T47D (cell line): ENCODE results near the gene TIMM8A.

Experiments used
- DNase-seq, 2 experiments: peaks; one replicate each; pipeline versions ENCODE4 v3.0.0 to v3.0.0-alpha.2; 2011 to 2012; ENCODE audit warnings: low read depth in 1 of 2, low spot score in 1 of 2
- JUND ChIP-seq: IDR thresholded peaks from 2 replicates; pipeline ENCODE4 v1.6.1; 2012; ENCODE audit warnings: low read depth
- in situ Hi-C: cut with HindIII; loops from 2 replicates; pipeline ENCODE4 v1.10.0; 2016; ENCODE audit warnings: low sequenced_read_pairs, low pct_unique_long_range_greater_than_20kb

The TIMM8A gene

GRCh38 chrX:101383679-101384205 is 35.2 kb upstream of the TIMM8A start:
- TF ChIP-seq JUND = no peak
- DNase-seq = no peak
- in situ Hi-C loops = no loop called here

- in situ Hi-C loops = no loop called here
- no peak for DNase-seq
Measured at GRCh38 chrX:101377547-101377946, 29.0 kb upstream of the TIMM8A start.

DNA sequence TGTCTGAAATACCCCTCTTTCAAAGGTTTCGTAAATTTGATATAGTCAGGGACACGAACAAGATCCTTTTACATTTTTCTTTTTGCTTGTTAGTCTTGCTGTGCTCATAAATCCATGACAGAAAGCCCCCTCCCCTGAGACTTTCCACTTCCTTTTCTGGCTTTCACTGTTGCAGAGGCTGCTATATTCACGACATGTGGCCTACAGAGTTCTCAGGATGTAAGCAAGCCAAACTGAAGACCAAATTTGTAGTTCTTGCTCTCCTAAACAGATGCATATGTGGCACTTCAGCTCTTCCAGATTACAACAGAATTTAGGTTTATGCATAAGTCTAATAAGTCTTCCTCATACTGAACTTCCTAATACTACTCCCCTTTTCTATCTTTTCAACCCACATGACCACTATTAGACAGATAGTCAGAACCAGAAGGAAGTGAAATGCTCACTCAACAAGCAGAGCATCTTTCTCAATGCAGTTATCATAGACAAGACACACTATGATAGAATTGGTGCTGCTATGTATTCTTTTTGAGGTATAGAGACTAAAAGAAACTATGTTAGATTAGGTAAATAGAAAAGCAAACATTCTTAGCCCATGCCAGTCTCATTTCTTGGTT is 22.5 kb upstream of the TIMM8A start:
- DNase-seq = no peak
- no peak for TF ChIP-seq JUND
- in situ Hi-C loops = no loop called here

More at GRCh38 chrX:101377547-101377946, 29.0 kb upstream of the TIMM8A start:
- no peak for TF ChIP-seq JUND

DNA sequence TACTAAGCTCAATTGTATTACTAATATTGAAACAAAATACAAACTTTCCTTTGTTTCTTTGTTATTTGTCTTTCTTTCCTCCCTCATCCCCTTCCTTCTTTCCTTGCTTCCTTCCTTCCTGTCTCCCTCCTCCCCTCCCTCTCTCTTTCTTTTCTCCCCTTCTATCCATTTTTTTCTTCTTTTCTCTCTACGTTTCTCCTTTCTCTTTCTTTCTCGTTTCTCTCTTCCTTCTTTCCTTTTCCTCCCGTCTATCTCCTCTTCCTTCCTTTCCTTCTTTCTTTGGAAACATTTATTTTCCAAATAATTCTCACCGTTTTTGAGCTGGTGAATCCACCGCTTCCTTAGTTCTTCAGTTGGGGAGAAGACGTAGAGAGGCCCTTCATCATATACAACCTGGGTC is 21.1 kb upstream of the TIMM8A start:
- in situ Hi-C loops = no loop called here
- TF ChIP-seq JUND = no peak
- DNase-seq = no peak

- TF ChIP-seq JUND = no peak
- no peak for DNase-seq
- in situ Hi-C loops = no loop called here
Measured at GRCh38 chrX:101368800-101369199, 20.3 kb upstream of the TIMM8A start.

DNA sequence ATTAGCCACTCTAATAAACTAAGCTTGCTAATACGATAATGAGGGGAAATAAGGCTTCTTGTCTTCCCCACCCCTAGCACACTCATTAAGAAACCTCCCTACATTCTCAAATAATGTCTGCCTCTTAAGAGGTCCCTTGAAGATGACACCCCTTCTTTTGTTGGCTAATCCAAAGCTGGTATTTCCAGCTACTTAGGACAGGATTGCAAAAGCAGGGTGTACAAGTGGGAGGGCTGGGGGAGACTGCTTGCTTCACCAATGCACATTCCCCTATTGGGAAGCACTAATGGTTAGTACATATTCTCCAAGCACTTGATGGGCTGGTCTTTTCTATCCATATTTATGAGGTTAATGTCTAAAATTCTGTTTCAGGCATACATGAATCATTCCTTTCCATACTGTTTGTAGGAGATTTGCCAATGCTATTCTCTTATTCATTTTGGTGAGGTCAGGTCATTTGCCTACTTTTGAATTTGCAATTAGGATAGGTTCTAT is 16.8 kb upstream of the TIMM8A start:
- no peak for TF ChIP-seq JUND
- DNase-seq = no peak
- in situ Hi-C loops = no loop called here

GRCh38 chrX:101362757-101363156 is 14.2 kb upstream of the TIMM8A start:
- in situ Hi-C loops = no loop called here
- no peak for DNase-seq
- no peak for TF ChIP-seq JUND

DNA sequence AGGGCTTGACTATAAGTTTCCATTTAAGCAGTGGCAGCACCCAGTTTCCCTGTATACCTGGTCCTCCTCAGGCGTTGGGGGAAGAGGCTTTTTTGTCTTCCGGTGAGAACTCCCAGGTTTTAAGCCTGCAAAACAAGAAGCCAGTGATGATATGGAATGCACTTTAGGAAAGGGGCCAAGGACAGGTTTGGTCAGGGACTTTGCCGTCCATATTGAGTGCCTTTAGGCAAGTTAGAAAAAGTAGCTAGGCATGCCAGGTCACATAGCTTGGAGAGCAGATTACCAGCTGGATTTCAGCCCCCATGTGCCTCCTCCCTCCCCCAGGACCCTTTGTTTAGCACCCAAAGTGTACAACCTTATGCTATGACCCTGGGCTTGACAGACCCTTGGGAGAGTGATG is 13.6 kb upstream of the TIMM8A start:
- no peak for TF ChIP-seq JUND
- in situ Hi-C loops = no loop called here
- peak in 1 of 2 experiments; percentile 13 for DNase-seq

DNA sequence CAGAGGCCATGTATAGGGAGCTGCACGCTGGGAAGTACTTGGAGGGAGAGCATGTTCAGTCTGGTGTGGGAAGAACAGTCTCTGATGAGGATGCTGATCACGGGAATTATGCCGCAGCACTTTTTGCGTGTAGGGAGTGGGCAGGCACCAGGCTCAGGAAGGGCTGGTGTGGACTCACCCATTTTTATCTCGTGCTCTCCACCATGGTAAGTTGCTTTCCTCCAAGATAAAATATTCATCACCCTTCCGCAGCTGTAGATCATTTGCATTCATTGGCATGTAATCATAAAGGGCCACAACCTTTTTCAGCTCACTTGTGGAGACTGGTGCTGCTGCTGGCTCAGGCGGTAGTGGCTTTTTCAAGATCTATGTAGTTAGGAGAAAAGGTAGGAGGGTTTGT is 11.8 kb upstream of the TIMM8A start:
- TF ChIP-seq JUND = no peak
- in situ Hi-C loops = no loop called here
- no peak for DNase-seq

GRCh38 chrX:101359966-101360365 is 11.4 kb upstream of the TIMM8A start:
- TF ChIP-seq JUND = no peak
- no peak for DNase-seq
- in situ Hi-C loops = no loop called here

GRCh38 chrX:101357166-101357795 is 8.7 kb upstream of the TIMM8A start:
- no peak for TF ChIP-seq JUND
- peak in 1 of 2 experiments; percentile 23 for DNase-seq
- in situ Hi-C loops = no loop called here

DNA sequence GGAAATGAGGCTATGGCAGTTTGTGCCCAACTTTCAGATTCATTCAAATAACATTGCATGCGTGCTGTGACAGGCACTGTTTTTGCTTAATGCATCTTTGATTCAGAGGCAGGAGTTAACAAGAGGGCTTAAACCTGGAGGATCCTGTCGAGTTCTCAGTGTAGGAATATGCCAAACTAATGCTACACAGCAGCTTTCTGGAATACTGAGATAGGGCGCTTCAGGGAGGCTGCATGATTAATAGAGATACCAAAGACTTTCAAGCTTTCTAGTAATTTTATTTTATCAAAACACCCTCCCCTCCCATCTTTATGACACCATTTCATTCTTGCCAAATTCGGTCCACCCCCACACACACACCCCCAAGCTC is 636 bp upstream of the TIMM8A start:
- DNase-seq = no peak
- no peak for TF ChIP-seq JUND
- in situ Hi-C loops = no loop called here

GRCh38 chrX:101347859-101348451 is 587 bp downstream of the TIMM8A start:
- in situ Hi-C loops = no loop called here

More at GRCh38 chrX:101347859-101348451, 587 bp downstream of the TIMM8A start:
- peak in 1 of 2 experiments; percentile 0 for DNase-seq
- TF ChIP-seq JUND = no peak
